Breast epithelium (tissue), 3 donors: ENCODE measurements around the gene SLC36A1.

ENCODE experiments used
- CTCF ChIP-seq, 3 donors: fragments of 450-650 bp; IDR thresholded peaks; one replicate each; pipeline ENCODE4 v1.5.1; 2016 to 2017; ENCODE audit warnings: antibody characterized with exemption in 3 of 3, mild to moderate bottlenecking in 3 of 3, moderate library complexity in 3 of 3
- POLR2A ChIP-seq: fragments of 450-650 bp; IDR thresholded peaks from one replicate; pipeline ENCODE4 v1.6.1; 2016; ENCODE audit warnings: antibody characterized with exemption, mild to moderate bottlenecking, moderate library complexity
- POLR2AphosphoS5 ChIP-seq, 3 donors: sonication (generic); formaldehyde crosslinking; IDR thresholded peaks; one replicate each; pipeline ENCODE4 v1.6.1; 2017; ENCODE audit warnings: antibody characterized with exemption in 3 of 3

GRCh38 chr5:151420127-151420526, 27.3 kb upstream of the SLC36A1 start:
- TF ChIP-seq POLR2A = no peak
- no peak for TF ChIP-seq CTCF (IDR thresholded peaks at IDR 0.05)
- no peak for TF ChIP-seq POLR2AphosphoS5 (IDR thresholded peaks at IDR 0.05)
